Ascending aorta (tissue), 2 donors: ENCODE data around the gene JUND. TPM values are rescaled to one million over a fixed set of nuclear protein-coding genes. Genes with fewer than 3 reads are reported as not detected.

Experiments used
- DNase-seq, 2 donors: peaks; one replicate each; pipeline ENCODE4 v3.0.0-alpha.2; 2019; ENCODE audit warnings: low spot score in 2 of 2
- H3K27ac ChIP-seq, 2 donors: fragments of 200-600 bp; sonication (generic); one replicate each; pipeline ENCODE4 v1.5.1; 2016 to 2017; ENCODE audit warnings: mild to moderate bottlenecking in 1 of 2
- H3K27me3 ChIP-seq: fragments of 200-600 bp; sonication (generic); one replicate; pipeline ENCODE4 v1.5.1; 2017
- H3K36me3 ChIP-seq, 2 donors: fragments of 200-600 bp; sonication (generic); one replicate each; pipeline ENCODE4 v1.5.1; 2016
- H3K4me1 ChIP-seq, 2 donors: fragments of 200-600 bp; sonication (generic); one replicate each; pipeline ENCODE4 v1.5.1; 2016 to 2017; ENCODE audit warnings: mild to moderate bottlenecking in 1 of 2
- H3K4me3 ChIP-seq, 2 donors: fragments of 200-600 bp; sonication (generic); one replicate each; pipeline ENCODE4 v1.5.1; 2016 to 2017; ENCODE audit warnings: mild to moderate bottlenecking in 1 of 2
- H3K9me3 ChIP-seq, 2 donors: fragments of 200-600 bp; sonication (generic); one replicate each; pipeline ENCODE4 v1.5.1; 2016
- CTCF ChIP-seq, 3 experiments: fragments of 200-600 bp in 2 of 3; fragments of 450-650 bp in 1 of 3; sonication (generic) in 2 of 3; IDR thresholded peaks; one replicate each; pipeline ENCODE4 v1.5.1; 2016 to 2019; ENCODE audit warnings: antibody characterized with exemption in 3 of 3, mild to moderate bottlenecking in 1 of 3, moderate library complexity in 1 of 3
- intact Hi-C: fragments of 100-400 bp; cut with DNase I; formaldehyde crosslinking; loops from one replicate; pipeline ENCODE4 v1.15.1; 2023
- total RNA-seq: library from RNA; depleted of rRNA; stranded (reverse); fragments of >200 nt; gene quantifications from one replicate; pipeline ENCODE4 v1.1.0, GENCODE V29; 2016

The JUND gene
- total RNA-seq, 1 donor from 2014 or later: 3,570 TPM

GRCh38 chr19:18232540-18233223, 48.7 kb downstream of the JUND start:
- no peak overlapping the region for H3K27ac ChIP-seq
- DNase-seq: no peak
- intact Hi-C loops: no loop called here
- H3K9me3 ChIP-seq: peaks cover 8 to 13% of the 10 kb centered on the region in 2 donors
- TF ChIP-seq CTCF (IDR thresholded peaks at IDR 0.05): no peak
- no peaks in the 10 kb centered on the region for H3K4me1 ChIP-seq
- no peaks in the 10 kb centered on the region for H3K36me3 ChIP-seq
- no peak overlapping the region for H3K4me3 ChIP-seq
- H3K27me3 ChIP-seq: peaks cover 11% of the 10 kb centered on the region

- DNase-seq: no peak
- peaks cover 8 to 13% of the 10 kb centered on the region in 2 donors for H3K9me3 ChIP-seq
- no peak overlapping the region for H3K4me3 ChIP-seq
- no peak for TF ChIP-seq CTCF (IDR thresholded peaks at IDR 0.05)
- intact Hi-C loops: no loop called here
- no peaks in the 10 kb centered on the region for H3K4me1 ChIP-seq
- no peaks in the 10 kb centered on the region for H3K36me3 ChIP-seq
- H3K27me3 ChIP-seq: peaks cover 11% of the 10 kb centered on the region
- no peak overlapping the region for H3K27ac ChIP-seq
Measured at GRCh38 chr19:18231775-18232174, 49.6 kb downstream of the JUND start.

GRCh38 chr19:18230941-18231734, 50.3 kb downstream of the JUND start:
- no peak for TF ChIP-seq CTCF (IDR thresholded peaks at IDR 0.05)
- no peak overlapping the region for H3K4me3 ChIP-seq
- intact Hi-C loops: no loop called here
- H3K27ac ChIP-seq: no peak overlapping the region
- peaks cover 16% of the 10 kb centered on the region for H3K27me3 ChIP-seq
- peaks cover 0 to 2% of the 10 kb centered on the region in 2 donors for H3K4me1 ChIP-seq
- DNase-seq: no peak
- no peaks in the 10 kb centered on the region for H3K36me3 ChIP-seq
- H3K9me3 ChIP-seq: peaks cover 8 to 13% of the 10 kb centered on the region in 2 donors

- no peak overlapping the region for H3K27ac ChIP-seq
- H3K4me1 ChIP-seq: peaks cover 5 to 8% of the 10 kb centered on the region in 2 donors
- no peak for DNase-seq
- H3K9me3 ChIP-seq: peaks cover 8 to 13% of the 10 kb centered on the region in 2 donors
- no peak overlapping the region for H3K4me3 ChIP-seq
- peaks cover 16% of the 10 kb centered on the region for H3K27me3 ChIP-seq
- TF ChIP-seq CTCF (IDR thresholded peaks at IDR 0.05): no peak
- no peaks in the 10 kb centered on the region for H3K36me3 ChIP-seq
- intact Hi-C loops: no loop called here
Measured at GRCh38 chr19:18229915-18230314, 51.5 kb downstream of the JUND start.

Other genes starting within 250 kb of the JUND start
- 1.5 TPM for gene IL12RB1, start 194.7 kb downstream of the JUND start, total RNA-seq
- gene MAST3, start 183.8 kb downstream of the JUND start, total RNA-seq: 32.8 TPM
- gene PIK3R2, start 128.5 kb downstream of the JUND start, total RNA-seq: 43.1 TPM
- gene IFI30, start 107.8 kb downstream of the JUND start, total RNA-seq: 35.1 TPM
- 9.5 TPM for gene MPV17L2, start 88.4 kb downstream of the JUND start, total RNA-seq
- gene RAB3A, start 77.6 kb downstream of the JUND start, total RNA-seq: 12.3 TPM
- gene PDE4C, start 55.2 kb downstream of the JUND start, total RNA-seq: not detected
- 51.2 TPM for gene IQCN, start 7.2 kb downstream of the JUND start, total RNA-seq
- 62.5 TPM for gene LSM4, start 41.5 kb upstream of the JUND start, total RNA-seq
- gene PGPEP1, start 59.0 kb upstream of the JUND start, total RNA-seq: 14.8 TPM
- 8.5 TPM for gene GDF15, start 104.5 kb upstream of the JUND start, total RNA-seq
- 6.9 TPM for gene LRRC25, start 116.0 kb upstream of the JUND start, total RNA-seq
- gene SSBP4, start 137.8 kb upstream of the JUND start, total RNA-seq: 233 TPM
- gene ISYNA1, start 156.5 kb upstream of the JUND start, total RNA-seq: 93.1 TPM
- gene ELL, start 240.4 kb upstream of the JUND start, total RNA-seq: 30.5 TPM